ENCODE data around the gene TMEM51.

The TMEM51 gene

GRCh38 chr1:15238789-15239188 lies 85.2 kb downstream of the TMEM51 start:
- in situ Hi-C loops (cut with HindIII; ENCODE audit: low sequenced_read_pairs): loop anchor here (10.0 kb wide), 1 partner anchor 104 kb away; no protein-coding TSS in a partner anchor

GRCh38 chr1:15242766-15243165 lies 89.2 kb downstream of the TMEM51 start:
- in situ Hi-C loops (cut with HindIII; ENCODE audit: low sequenced_read_pairs): no loop called here

GRCh38 chr1:15243275-15244043 lies 89.9 kb downstream of the TMEM51 start:
- in situ Hi-C loops (cut with HindIII; ENCODE audit: low sequenced_read_pairs): no loop called here

GRCh38 chr1:15244813-15245212 lies 91.3 kb downstream of the TMEM51 start:
- in situ Hi-C loops (cut with HindIII; ENCODE audit: low sequenced_read_pairs): no loop called here

- in situ Hi-C loops (cut with HindIII; ENCODE audit: low sequenced_read_pairs): no loop called here
Observed at GRCh38 chr1:15245593-15246360, 92.2 kb downstream of the TMEM51 start.

- in situ Hi-C loops (cut with HindIII; ENCODE audit: low sequenced_read_pairs): no loop called here
Observed at GRCh38 chr1:15246960-15247614, 93.5 kb downstream of the TMEM51 start, which contains the start of gene FHAD1. FHAD1 (plus strand) TSS chr1:15247223; CDS start chr1:15251785, 4,562 bp downstream.

- in situ Hi-C loops (cut with HindIII; ENCODE audit: low sequenced_read_pairs): no loop called here
Observed at GRCh38 chr1:15248216-15248615, 94.7 kb downstream of the TMEM51 start.

- in situ Hi-C loops (cut with HindIII; ENCODE audit: low sequenced_read_pairs): no loop called here
Observed at GRCh38 chr1:15249081-15249480, 95.5 kb downstream of the TMEM51 start.

DNA sequence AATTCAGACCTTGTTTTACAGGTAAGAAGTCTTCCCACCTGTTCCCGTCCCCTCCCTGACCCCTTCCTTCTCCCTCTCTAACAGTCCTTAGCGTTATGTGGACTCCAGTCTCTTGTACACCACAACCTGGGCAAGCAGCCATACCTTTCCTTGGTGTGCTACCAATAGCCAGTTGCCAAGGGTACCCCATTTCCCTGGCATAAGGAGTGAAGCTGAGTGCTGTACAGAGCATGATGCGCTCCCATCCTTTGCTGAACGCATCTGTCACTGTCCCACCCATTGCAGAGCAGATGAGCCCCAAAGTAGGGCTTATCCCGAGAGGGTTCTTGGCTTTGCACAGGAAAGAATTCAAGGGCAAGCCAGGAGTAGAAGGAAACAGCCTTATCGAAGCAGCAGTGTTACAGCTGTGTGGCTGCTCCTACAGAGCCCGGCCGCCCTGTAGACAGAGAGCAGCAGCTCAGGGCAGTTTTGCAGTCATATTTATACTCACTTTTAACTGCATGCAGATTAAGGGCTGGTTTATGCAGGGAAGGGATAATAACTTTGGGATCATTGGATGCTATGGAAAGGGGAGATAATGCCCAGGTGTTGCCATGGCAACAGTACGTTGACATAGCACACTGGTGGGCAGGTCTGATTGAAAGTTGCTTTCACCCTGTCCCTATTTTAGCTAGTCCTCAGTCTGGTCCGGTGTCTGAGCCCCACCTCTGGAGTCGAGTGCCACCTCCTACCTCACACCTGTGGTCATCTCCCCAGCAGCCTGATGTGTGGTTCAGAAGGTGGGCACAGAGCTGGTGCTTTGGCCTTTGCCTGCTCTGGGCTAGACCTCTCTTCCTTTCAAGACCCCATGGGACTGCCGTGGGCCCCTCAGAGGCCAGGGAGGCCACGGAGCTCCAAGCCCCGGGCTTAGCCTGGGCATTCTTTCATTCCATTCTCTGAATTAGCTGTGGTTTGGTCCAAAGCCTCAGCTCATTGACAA lies 98.6 kb downstream of the TMEM51 start:
- in situ Hi-C loops (cut with HindIII; ENCODE audit: low sequenced_read_pairs): no loop called here

DNA sequence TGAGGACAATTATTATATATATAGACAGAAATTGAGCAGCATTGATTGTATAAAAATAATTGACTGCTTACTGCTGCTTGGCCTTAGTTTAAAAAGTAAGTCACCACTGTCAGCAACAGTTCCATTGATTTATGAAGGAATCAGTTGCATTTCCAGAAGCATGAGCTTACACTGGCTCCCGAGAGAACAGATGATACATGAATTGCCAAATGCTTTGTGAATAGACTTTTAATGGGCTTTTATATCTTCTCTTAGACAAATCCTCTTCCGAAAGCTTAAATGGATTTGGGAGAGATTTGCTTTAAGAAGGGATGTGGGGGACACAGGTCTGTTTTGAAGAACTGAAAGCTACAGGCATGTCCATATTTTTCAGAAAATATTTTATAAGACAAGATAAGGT lies 101.0 kb downstream of the TMEM51 start:
- in situ Hi-C loops (cut with HindIII; ENCODE audit: low sequenced_read_pairs): no loop called here

GRCh38 chr1:15255582-15256149 lies 102.1 kb downstream of the TMEM51 start:
- in situ Hi-C loops (cut with HindIII; ENCODE audit: low sequenced_read_pairs): no loop called here

- in situ Hi-C loops (cut with HindIII; ENCODE audit: low sequenced_read_pairs): no loop called here
Observed at GRCh38 chr1:15256584-15256983, 103.0 kb downstream of the TMEM51 start.

- in situ Hi-C loops (cut with HindIII; ENCODE audit: low sequenced_read_pairs): no loop called here
Observed at GRCh38 chr1:15257309-15257708, 103.8 kb downstream of the TMEM51 start.

DNA sequence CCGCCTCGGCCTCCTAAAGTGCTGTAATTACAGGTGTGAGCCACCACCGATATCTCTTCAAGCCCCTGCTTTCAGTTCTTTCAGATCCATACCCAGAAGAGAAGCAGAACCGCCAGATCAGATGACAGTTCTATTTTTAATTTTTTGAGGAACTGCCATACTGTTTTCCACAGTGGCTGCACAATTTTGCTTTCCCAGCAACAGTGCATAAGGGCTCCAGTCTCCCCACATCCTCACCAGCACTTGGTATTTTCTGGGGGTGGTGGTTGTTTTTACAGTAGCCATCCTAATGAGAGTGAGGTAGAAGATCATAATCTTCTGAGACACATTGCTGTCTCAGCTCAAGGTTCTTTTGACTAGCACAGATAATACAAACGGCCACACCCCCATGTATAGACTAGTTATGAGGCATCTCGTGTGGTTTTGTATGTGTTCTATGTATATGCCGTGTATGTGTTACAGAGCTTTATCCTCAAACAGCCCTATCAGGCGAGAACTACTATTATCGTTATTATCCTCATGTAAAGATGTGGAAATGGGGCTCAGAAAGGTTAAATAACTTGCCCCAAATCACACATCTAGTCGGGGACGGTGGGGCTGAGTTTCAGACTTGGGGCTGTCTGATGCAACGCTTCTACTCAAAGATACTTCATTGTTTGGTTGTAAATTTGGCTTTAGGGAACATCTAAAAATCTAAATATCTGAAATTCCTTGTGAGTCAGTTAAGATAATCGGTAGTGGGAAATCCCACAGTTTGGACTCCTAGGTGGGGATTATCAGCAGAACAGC lies 105.5 kb downstream of the TMEM51 start:
- in situ Hi-C loops (cut with HindIII; ENCODE audit: low sequenced_read_pairs): no loop called here

DNA sequence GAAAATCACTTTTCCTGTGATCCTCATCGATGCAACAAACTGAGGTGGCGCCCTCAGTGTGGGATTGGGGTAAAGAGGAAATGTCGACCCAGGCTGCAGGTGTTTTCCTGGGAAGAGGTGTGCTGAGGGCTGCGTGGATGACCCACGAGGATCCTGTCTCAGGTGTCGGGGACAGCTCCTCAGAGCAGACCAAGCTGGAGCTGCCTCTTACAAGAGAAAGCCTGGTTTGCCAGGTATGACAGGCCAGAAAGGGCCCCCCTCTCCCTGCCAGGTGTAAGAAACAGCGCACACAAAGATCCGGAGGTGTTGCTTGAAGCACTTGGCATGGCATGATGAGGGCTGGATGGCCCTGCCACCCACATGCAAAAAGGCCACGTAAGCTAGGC lies 106.1 kb downstream of the TMEM51 start:
- in situ Hi-C loops (cut with HindIII; ENCODE audit: low sequenced_read_pairs): no loop called here

DNA sequence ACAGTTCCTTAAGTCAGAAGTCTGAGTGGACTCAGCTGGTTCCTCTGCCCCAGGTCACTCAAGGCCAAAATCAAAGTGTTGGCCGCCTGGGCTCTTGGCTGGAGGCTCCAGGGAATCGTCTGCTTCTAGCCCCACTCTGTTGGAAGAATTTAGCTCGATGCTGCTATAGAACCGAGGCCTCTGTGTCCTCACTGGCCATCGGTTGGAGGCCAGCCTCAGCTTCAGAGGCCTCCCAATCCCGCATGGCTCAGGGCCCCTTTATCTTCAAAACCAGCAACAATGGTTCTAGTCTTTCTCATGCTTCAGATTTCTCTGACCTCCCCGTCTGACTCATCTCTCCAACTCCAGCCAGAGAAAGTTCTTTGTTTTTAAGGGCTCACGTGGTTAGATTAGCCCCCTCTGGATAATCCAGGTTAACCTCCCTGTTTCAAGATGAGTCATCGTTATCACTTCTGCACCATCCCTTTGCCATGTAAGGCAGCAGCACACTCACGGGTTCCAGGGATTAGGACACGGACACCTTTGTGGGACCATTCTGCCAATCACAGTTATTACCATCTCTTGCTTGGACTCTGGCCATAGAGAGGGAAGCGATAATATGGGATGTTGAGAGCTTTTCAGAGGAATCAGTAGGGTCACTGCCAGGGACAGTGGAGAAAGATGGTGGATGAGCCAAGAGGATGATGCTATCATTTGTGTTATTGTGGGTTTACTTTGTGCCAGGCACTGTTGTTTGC lies 107.0 kb downstream of the TMEM51 start:
- in situ Hi-C loops (cut with HindIII; ENCODE audit: low sequenced_read_pairs): no loop called here

- in situ Hi-C loops (cut with HindIII; ENCODE audit: low sequenced_read_pairs): no loop called here
Observed at GRCh38 chr1:15261155-15262002, 107.8 kb downstream of the TMEM51 start.

- in situ Hi-C loops (cut with HindIII; ENCODE audit: low sequenced_read_pairs): no loop called here
Observed at GRCh38 chr1:15262003-15262377, 108.4 kb downstream of the TMEM51 start.
